ENCODE results near the gene CXXC5. TPM values are rescaled to one million over a fixed set of nuclear protein-coding genes. Genes with fewer than 3 reads are reported as not detected.

The CXXC5 gene
- total RNA-seq, 1 experiment from 2014 or later = 97.2 TPM

DNA sequence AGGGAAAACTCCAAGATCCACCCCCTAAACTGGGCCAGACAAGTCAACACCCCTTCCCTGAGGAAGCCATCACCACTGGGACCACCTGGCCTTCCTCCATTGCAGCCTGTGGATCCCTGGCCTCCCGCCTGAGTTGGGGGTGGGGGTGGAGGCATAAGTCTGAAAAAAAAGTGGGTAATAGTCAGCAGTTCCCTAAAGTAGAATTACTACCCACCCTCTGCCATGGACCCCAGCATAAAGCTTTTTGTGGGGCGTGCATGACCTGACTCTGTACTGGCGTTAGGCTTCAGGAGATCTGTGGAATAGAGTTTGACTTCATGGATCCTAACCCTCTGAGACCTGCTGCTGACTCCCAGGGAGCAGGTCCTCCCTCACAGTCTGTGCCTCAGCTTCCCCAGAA lies 2.0 kb upstream of the CXXC5 start:
- Mint-ChIP-seq H3K27ac (no peak overlapping the region), H3K27me3 (ENCODE audit: low read depth) (peaks cover 32% of the 10 kb centered on the region), H3K4me3 (peak overlapping the region; percentile 84), H3K36me3 (no peaks in the 10 kb centered on the region), H3K9me3 (no peaks in the 10 kb centered on the region), H3K4me1 (peaks cover 57% of the 10 kb centered on the region)
- CTCF ChIA-PET = interaction anchor here (1.5 to 9.5 kb wide), 6 partner anchors 10 to 130 kb away, joined by 5 to 235 read pairs (median 14); no protein-coding TSS in a partner anchor
- POLR2A ChIA-PET = interaction anchor here (1.4 kb wide), 1 partner anchor 12 kb away, joined by 3 read pairs; no protein-coding TSS in a partner anchor
- DNase-seq (ENCODE audit: low spot score) (no peak), ATAC-seq (no peak)
- no peak for TF ChIP-seq ZNF219 (CRISPR knock-in tag; IDR thresholded peaks at IDR 0.05; ENCODE audit: borderline replicate concordance)
- TF ChIP-seq RELA (CRISPR knock-in tag; IDR thresholded peaks at IDR 0.05; ENCODE audit: borderline replicate concordance) = no peak

DNA sequence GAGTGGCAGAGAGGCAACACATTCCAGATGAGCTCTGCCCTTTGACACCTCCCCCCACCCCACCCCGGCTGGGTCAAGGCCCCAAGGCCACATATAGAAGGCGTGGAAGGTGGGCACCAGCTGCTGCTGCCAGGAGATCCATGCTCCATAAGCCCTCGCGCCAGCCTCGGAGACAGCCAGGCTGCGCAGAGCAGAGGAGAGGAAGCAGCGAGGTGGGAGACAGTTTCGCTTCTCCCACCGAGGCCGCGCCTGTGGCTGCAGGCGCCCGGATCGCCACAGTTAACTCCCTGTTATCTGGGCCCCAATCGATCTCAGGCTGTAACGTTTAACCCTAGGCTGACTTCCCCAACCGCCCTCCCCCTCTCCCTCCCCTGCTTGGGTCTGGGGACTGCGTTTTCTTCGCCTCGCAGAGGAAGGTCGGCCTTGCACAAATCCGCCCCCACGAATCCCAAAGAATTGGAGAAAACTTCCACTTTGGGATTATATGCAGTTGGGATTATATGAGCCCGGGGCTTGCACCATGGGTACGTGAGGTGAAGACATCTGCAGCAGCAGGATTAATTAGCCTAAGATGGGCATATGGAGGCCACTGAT lies 1.1 kb upstream of the CXXC5 start:
- Mint-ChIP-seq H3K27ac (no peak overlapping the region; the same call in 1 of the 2 replicates), H3K9me3 (no peaks in the 10 kb centered on the region), H3K36me3 (no peaks in the 10 kb centered on the region), H3K4me3 (peak overlapping the region; percentile 84), H3K4me1 (peaks cover 55% of the 10 kb centered on the region), H3K27me3 (ENCODE audit: low read depth) (peaks cover 32% of the 10 kb centered on the region)
- peak; percentile 43 for DNase-seq (ENCODE audit: low spot score)
- no peak for TF ChIP-seq ELF4 (CRISPR knock-in tag; IDR thresholded peaks at IDR 0.05; ENCODE audit: low read depth)
- TF ChIP-seq SMAD3 (CRISPR knock-in tag; IDR thresholded peaks at IDR 0.05; ENCODE audit: borderline replicate concordance) = no peak
- peak; percentile 67; the same call in 1 of the 2 replicates for TF ChIP-seq FOXP1 (CRISPR knock-in tag; IDR thresholded peaks at IDR 0.05; ENCODE audit: borderline replicate concordance)
- no peak for TF ChIP-seq KAT7 (CRISPR knock-in tag; IDR thresholded peaks at IDR 0.05; ENCODE audit: borderline replicate concordance)
- TF ChIP-seq PRDM15 (CRISPR knock-in tag; IDR thresholded peaks at IDR 0.05) = 0 out of 2 replicates have a peak, but pooled peaks have one; percentile 22
- TF ChIP-seq GABPB1 (CRISPR knock-in tag; IDR thresholded peaks at IDR 0.05) = no peak
- 0 out of 2 replicates have a peak, but pooled peaks have one; percentile 29 for TF ChIP-seq SP1 (CRISPR knock-in tag; conservative IDR thresholded peaks at IDR 0.05)
- 0 out of 2 replicates have a peak, but pooled peaks have one; percentile 19 for TF ChIP-seq MAX (CRISPR knock-in tag; IDR thresholded peaks at IDR 0.05)
- TF ChIP-seq CDX4 (CRISPR knock-in tag; IDR thresholded peaks at IDR 0.05; ENCODE audit: borderline replicate concordance) = no peak
- ATAC-seq = peak; percentile 2
- ChIA-PET POLR2A (interaction anchor here (0.7 to 1.9 kb wide), 7 partner anchors 10 to 100 kb away, joined by 3 to 54 read pairs (median 5); no protein-coding TSS in a partner anchor), CTCF (interaction anchor here (0.7 to 9.5 kb wide), 12 partner anchors 11 to 1294 kb away, joined by 3 to 235 read pairs (median 10); no protein-coding TSS in a partner anchor)

GRCh38 chr5:139647506-139648204 lies 494 bp upstream of the CXXC5 start:
- peak; percentile 43 for DNase-seq (ENCODE audit: low spot score)
- TF ChIP-seq GRHL2 (CRISPR knock-in tag; IDR thresholded peaks at IDR 0.05; ENCODE audit: insufficient replicate concordance, severe bottlenecking) = no peak
- 0 out of 2 replicates have a peak, but pooled peaks have one; percentile 21 for TF ChIP-seq MAX (CRISPR knock-in tag; IDR thresholded peaks at IDR 0.05)
- no peak for TF ChIP-seq ZNF671 (CRISPR knock-in tag; IDR thresholded peaks at IDR 0.05)
- TF ChIP-seq FOXJ3 (CRISPR knock-in tag; IDR thresholded peaks at IDR 0.05; ENCODE audit: borderline replicate concordance) = no peak
- TF ChIP-seq OVOL2 (CRISPR knock-in tag; IDR thresholded peaks at IDR 0.05; ENCODE audit: borderline replicate concordance) = no peak
- TF ChIP-seq, protein P1, sequence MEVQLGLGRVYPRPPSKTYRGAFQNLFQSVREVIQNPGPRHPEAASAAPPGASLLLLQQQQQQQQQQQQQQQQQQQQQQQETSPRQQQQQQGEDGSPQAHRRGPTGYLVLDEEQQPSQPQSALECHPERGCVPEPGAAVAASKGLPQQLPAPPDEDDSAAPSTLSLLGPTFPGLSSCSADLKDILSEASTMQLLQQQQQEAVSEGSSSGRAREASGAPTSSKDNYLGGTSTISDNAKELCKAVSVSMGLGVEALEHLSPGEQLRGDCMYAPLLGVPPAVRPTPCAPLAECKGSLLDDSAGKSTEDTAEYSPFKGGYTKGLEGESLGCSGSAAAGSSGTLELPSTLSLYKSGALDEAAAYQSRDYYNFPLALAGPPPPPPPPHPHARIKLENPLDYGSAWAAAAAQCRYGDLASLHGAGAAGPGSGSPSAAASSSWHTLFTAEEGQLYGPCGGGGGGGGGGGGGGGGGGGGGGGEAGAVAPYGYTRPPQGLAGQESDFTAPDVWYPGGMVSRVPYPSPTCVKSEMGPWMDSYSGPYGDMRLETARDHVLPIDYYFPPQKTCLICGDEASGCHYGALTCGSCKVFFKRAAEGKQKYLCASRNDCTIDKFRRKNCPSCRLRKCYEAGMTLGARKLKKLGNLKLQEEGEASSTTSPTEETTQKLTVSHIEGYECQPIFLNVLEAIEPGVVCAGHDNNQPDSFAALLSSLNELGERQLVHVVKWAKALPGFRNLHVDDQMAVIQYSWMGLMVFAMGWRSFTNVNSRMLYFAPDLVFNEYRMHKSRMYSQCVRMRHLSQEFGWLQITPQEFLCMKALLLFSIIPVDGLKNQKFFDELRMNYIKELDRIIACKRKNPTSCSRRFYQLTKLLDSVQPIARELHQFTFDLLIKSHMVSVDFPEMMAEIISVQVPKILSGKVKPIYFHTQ (CRISPR knock-in tag; IDR thresholded peaks at IDR 0.05) = no peak
- TF ChIP-seq MYBL2 (CRISPR knock-in tag; IDR thresholded peaks at IDR 0.05) = no peak
- TF ChIP-seq GTF2I (CRISPR knock-in tag; conservative IDR thresholded peaks at IDR 0.05) = peak; percentile 88
- TF ChIP-seq ZNF138 (CRISPR knock-in tag; conservative IDR thresholded peaks at IDR 0.05) = no peak
- no peak for TF ChIP-seq CTCF (IDR thresholded peaks at IDR 0.05)

More at GRCh38 chr5:139647506-139648204, 494 bp upstream of the CXXC5 start:
- Mint-ChIP-seq H3K27ac (peak overlapping the region; percentile 70), H3K27me3 (ENCODE audit: low read depth) (peaks cover 32% of the 10 kb centered on the region), H3K4me3 (peak overlapping the region; percentile 84), H3K4me1 (peaks cover 55% of the 10 kb centered on the region), H3K36me3 (no peaks in the 10 kb centered on the region), H3K9me3 (no peaks in the 10 kb centered on the region)
- ATAC-seq = no peak
- ChIA-PET POLR2A (interaction anchor here (0.7 to 1.9 kb wide), 19 partner anchors 7 to 134 kb away, joined by 3 to 54 read pairs (median 4); no protein-coding TSS in a partner anchor), CTCF (interaction anchor here (0.7 to 9.5 kb wide), 28 partner anchors 10 to 1294 kb away, joined by 3 to 235 read pairs (median 5); partner anchors contain the start of genes SPATA24 and UBE2D2)
